GM03348 (cell line): ENCODE measurements around the gene CTTN.

ENCODE experiments used
- DNase-seq: peaks from one replicate; pipeline ENCODE4 v3.0.0; 2012; ENCODE audit warnings: low spot score

CTTN gene

GRCh38 chr11:70409871-70410270 is 11.5 kb downstream of the CTTN start:
- no peak for DNase-seq

- DNase-seq, result no peak
Observed at GRCh38 chr11:70410276-70411205, 12.2 kb downstream of the CTTN start.

- no peak for DNase-seq
Observed at GRCh38 chr11:70411713-70412452, 13.6 kb downstream of the CTTN start.

GRCh38 chr11:70413151-70413550 is 14.8 kb downstream of the CTTN start:
- no peak for DNase-seq

- no peak for DNase-seq
Observed at GRCh38 chr11:70414341-70415100, 16.2 kb downstream of the CTTN start.

- DNase-seq, result peak; percentile 52
Observed at GRCh38 chr11:70415191-70415590, 16.9 kb downstream of the CTTN start.

GRCh38 chr11:70415642-70416395 is 17.5 kb downstream of the CTTN start:
- no peak for DNase-seq

- no peak for DNase-seq
Observed at GRCh38 chr11:70416881-70417280, 18.6 kb downstream of the CTTN start.

- DNase-seq, result no peak
Observed at GRCh38 chr11:70418130-70418529, 19.8 kb downstream of the CTTN start.

GRCh38 chr11:70419307-70420007 is 21.1 kb downstream of the CTTN start:
- no peak for DNase-seq

GRCh38 chr11:70420008-70420464 is 21.7 kb downstream of the CTTN start:
- no peak for DNase-seq

GRCh38 chr11:70420496-70420895 is 22.2 kb downstream of the CTTN start:
- DNase-seq, result no peak

- DNase-seq, result no peak
Observed at GRCh38 chr11:70421123-70421522, 22.8 kb downstream of the CTTN start.

- DNase-seq, result no peak
Observed at GRCh38 chr11:70422692-70423522, 24.6 kb downstream of the CTTN start.

- DNase-seq, result peak; percentile 67
Observed at GRCh38 chr11:70423523-70424505, 25.5 kb downstream of the CTTN start.

- no peak for DNase-seq
Observed at GRCh38 chr11:70424765-70425344, 26.5 kb downstream of the CTTN start.

GRCh38 chr11:70427436-70427835 is 29.1 kb downstream of the CTTN start:
- no peak for DNase-seq

GRCh38 chr11:70428701-70429427 is 30.5 kb downstream of the CTTN start:
- no peak for DNase-seq
